Measurements from ENCODE around the gene EPHB2. TPM values are rescaled to one million over a fixed set of nuclear protein-coding genes. Genes with fewer than 3 reads are reported as not detected.

EPHB2 gene
- total and polyA plus RNA-seq, 2 of the 8 experiments (the other 6 are each of a cell fraction or from before 2014, with no cell fraction given), result 15.8 to 17.2 TPM

- WGBS, 2 experiments (ENCODE audit: extremely low coverage in 1 of 2, insufficient coverage in 1 of 2, insufficient read length in 1 of 2, insufficient replicate concordance in 2 of 2, low coverage in 1 of 2, low lambda C conversion rate in 2 of 2, missing lambda C conversion rate in 1 of 2), result 91% methylated on average over 14 of the region's 14 CpGs; no CpG with 5 or more reads in 1 of the 2 experiments
- H3K4me2 ChIP-seq (ENCODE audit: insufficient read depth in 1 of 2, low read depth in 2 of 2, low read length in 2 of 2), result no peak overlapping the region
- H2BK120ac ChIP-seq (replicated peaks; ENCODE audit: low read depth, low read length), result no peak overlapping the region
- no peak overlapping the region for H3K4me3 ChIP-seq (ENCODE audit: extremely low read depth in 1 of 4, insufficient read depth in 2 of 4, low read depth in 3 of 4, low read length in 4 of 4)
- H3K4me1 ChIP-seq (replicated peaks in 1 of 4; ENCODE audit: control insufficient read depth in 3 of 4, insufficient read depth in 4 of 4, low read length in 3 of 4), result no peaks in the 10 kb centered on the region
- no peaks in the 10 kb centered on the region; a peak in 1 of 8 replicates for H3K36me3 ChIP-seq (ENCODE audit: control insufficient read depth in 2 of 4, insufficient read depth in 4 of 4, low read length in 3 of 4)
- no peak overlapping the region for H3K18ac ChIP-seq (ENCODE audit: extremely low read depth, low read length)
- no peaks in the 10 kb centered on the region for H3K79me1 ChIP-seq (ENCODE audit: low read depth, low read length)
- no peak overlapping the region for H3K14ac ChIP-seq (ENCODE audit: insufficient read length)
- no peaks in the 10 kb centered on the region for H3K23me2 ChIP-seq (ENCODE audit: low read depth, low read length)
- H2BK15ac ChIP-seq (ENCODE audit: low read length), result no peak overlapping the region
- no peaks in the 10 kb centered on the region for H3K9me3 ChIP-seq (ENCODE audit: insufficient read depth in 2 of 2, low read depth in 1 of 2, low read length in 1 of 2)
- no peaks in the 10 kb centered on the region for H4K20me1 ChIP-seq (replicated peaks in 1 of 2; ENCODE audit: control insufficient read depth in 1 of 2, insufficient read depth in 2 of 2, low read length in 2 of 2)
- no peak overlapping the region for H4K91ac ChIP-seq (replicated peaks; ENCODE audit: insufficient read length, low read length)
- no peak overlapping the region for H2BK5ac ChIP-seq (ENCODE audit: low read depth, low read length)
- H3K4ac ChIP-seq (replicated peaks; ENCODE audit: insufficient read length, low read depth, low read length), result no peak overlapping the region
- H2AK5ac ChIP-seq (ENCODE audit: low read depth, low read length), result no peak overlapping the region
- no peak overlapping the region for H2BK12ac ChIP-seq (ENCODE audit: low read depth, low read length)
- no peak overlapping the region for H2AFZ ChIP-seq (ENCODE audit: low read length)
- no peak overlapping the region for H3K9ac ChIP-seq (replicated peaks in 1 of 4; ENCODE audit: extremely low read depth in 1 of 4, low read depth in 3 of 4, low read length in 3 of 4)
- no peak for DNase-seq (ENCODE audit: low read depth in 1 of 2, low spot score in 2 of 2)
- H4K8ac ChIP-seq (ENCODE audit: extremely low read depth, insufficient read depth, low read length), result no peak overlapping the region
- no peak for FAIRE-seq
- no peak for TF ChIP-seq PHF8 (conservative IDR thresholded peaks at IDR 0.05; ENCODE audit: low read depth, low read length)
- no peak for TF ChIP-seq NRF1 (IDR thresholded peaks at IDR 0.05; ENCODE audit: low read depth, low read length)
- no peak for TF ChIP-seq KDM1A (IDR thresholded peaks at IDR 0.05; ENCODE audit: borderline replicate concordance, low read length)
- TF ChIP-seq ZNF274 (IDR thresholded peaks at IDR 0.05; ENCODE audit: borderline replicate concordance, extremely low read depth, low read length), result no peak
- TF ChIP-seq POLR2AphosphoS5 (IDR thresholded peaks at IDR 0.05; ENCODE audit: low read depth, low read length), result no peak
- no peak for TF ChIP-seq GTF2F1 (IDR thresholded peaks at IDR 0.05; ENCODE audit: borderline replicate concordance, low read depth, low read length)
- no peak for TF ChIP-seq KDM4A (IDR thresholded peaks at IDR 0.05; ENCODE audit: low read depth, low read length, severe bottlenecking)
- no peak for TF ChIP-seq CHD1 (IDR thresholded peaks at IDR 0.05; ENCODE audit: low read depth, low read length)
- TF ChIP-seq RNF2 (IDR thresholded peaks at IDR 0.05; ENCODE audit: borderline replicate concordance, low read depth, low read length, missing control alignments, poor library complexity, severe bottlenecking), result no peak
- TF ChIP-seq SP4 (IDR thresholded peaks at IDR 0.05; ENCODE audit: low read length), result no peak
- H3K27me3 ChIP-seq (replicated peaks in 1 of 4; ENCODE audit: control insufficient read depth in 3 of 4, extremely low read depth in 1 of 4, insufficient read depth in 3 of 4, low read length in 3 of 4), result no peaks in the 10 kb centered on the region
- ChIA-PET POLR2A (ENCODE audit: partially characterized antibody) (no interaction called here), CTCF (ENCODE audit: partially characterized antibody) (interaction anchor here (1.4 to 6.0 kb wide), 5 partner anchors 14 to 170 kb away, joined by 4 to 46 read pairs (median 7); no protein-coding TSS in a partner anchor)
- no peak overlapping the region for H3K23ac ChIP-seq (ENCODE audit: insufficient read length)
- no peak overlapping the region for H2BK20ac ChIP-seq (ENCODE audit: low read length)
- H3K56ac ChIP-seq (replicated peaks; ENCODE audit: insufficient read length, low read depth, low read length), result no peak overlapping the region
- H4K5ac ChIP-seq (ENCODE audit: insufficient read length, low read depth, low read length), result no peak overlapping the region
- no peaks in the 10 kb centered on the region for H3K79me2 ChIP-seq (ENCODE audit: control insufficient read depth in 1 of 2, insufficient read depth in 2 of 2, low read length in 2 of 2)
- no peak overlapping the region for H3K27ac ChIP-seq (ENCODE audit: low read depth, low read length)
These were observed 35.3 kb downstream of the EPHB2 start for GRCh38 chr1:22745669-22746585.
